GM13977 (cell line): Measurements from ENCODE around the gene EVC.

Source experiments
- DNase-seq: peaks from one replicate; pipeline ENCODE4 v3.0.0; 2012; ENCODE audit warnings: low spot score
- CTCF ChIP-seq: IDR thresholded peaks from 2 replicates; pipeline ENCODE4 v1.5.1; 2012; ENCODE audit warnings: mild to moderate bottlenecking, control low read depth; ENCODE audit not compliant: insufficient read depth; ENCODE audit errors: extremely low read depth, missing control alignments
- in situ Hi-C: fragments of 300-500 bp; cut with MboI; formaldehyde crosslinking; loops from one replicate; pipeline ENCODE4 v1.12.0; 2022; ENCODE audit warnings: low sequenced_read_pairs, low pct_unique_long_range_greater_than_20kb, mixed read lengths, inconsistent platforms; ENCODE audit not compliant: unreplicated experiment

Gene EVC

GRCh38 chr4:5793514-5793913 is 82.5 kb downstream of the EVC start:
- in situ Hi-C loops: no loop called here
- TF ChIP-seq CTCF: no peak
- no peak for DNase-seq

GRCh38 chr4:5795580-5795979 is 84.6 kb downstream of the EVC start:
- DNase-seq: no peak
- TF ChIP-seq CTCF: no peak
- in situ Hi-C loops: no loop called here

GRCh38 chr4:5796976-5797375 is 86.0 kb downstream of the EVC start:
- no peak for DNase-seq
- no peak for TF ChIP-seq CTCF
- in situ Hi-C loops: no loop called here

GRCh38 chr4:5797866-5798265 is 86.9 kb downstream of the EVC start:
- in situ Hi-C loops: no loop called here
- no peak for TF ChIP-seq CTCF
- no peak for DNase-seq

- no peak for TF ChIP-seq CTCF
- DNase-seq: no peak
- in situ Hi-C loops: no loop called here
Observed at GRCh38 chr4:5798462-5798861, 87.5 kb downstream of the EVC start.

- TF ChIP-seq CTCF: no peak
- in situ Hi-C loops: no loop called here
Observed at GRCh38 chr4:5798946-5799345, 87.9 kb downstream of the EVC start.

GRCh38 chr4:5799406-5799805 is 88.4 kb downstream of the EVC start:
- in situ Hi-C loops: no loop called here
- no peak for TF ChIP-seq CTCF
- DNase-seq: no peak

More at GRCh38 chr4:5798946-5799345, 87.9 kb downstream of the EVC start:
- DNase-seq: no peak
